NOMO-1 treated with dmso at 0.1 percent for 144 hours (cell line): ENCODE measurements around the gene SOX9.
"Not testable (repeated sequence)": the region's sequence is repeated elsewhere in the genome, so short reads cannot be mapped to it uniquely, and the experiment has no call there.

Source experiments
- DNase-seq: peaks from one replicate; lab custom pipeline; 2025; ENCODE audit not compliant: unreplicated experiment; lab: John Stamatoyannopoulos, UW

Gene SOX9

DNA sequence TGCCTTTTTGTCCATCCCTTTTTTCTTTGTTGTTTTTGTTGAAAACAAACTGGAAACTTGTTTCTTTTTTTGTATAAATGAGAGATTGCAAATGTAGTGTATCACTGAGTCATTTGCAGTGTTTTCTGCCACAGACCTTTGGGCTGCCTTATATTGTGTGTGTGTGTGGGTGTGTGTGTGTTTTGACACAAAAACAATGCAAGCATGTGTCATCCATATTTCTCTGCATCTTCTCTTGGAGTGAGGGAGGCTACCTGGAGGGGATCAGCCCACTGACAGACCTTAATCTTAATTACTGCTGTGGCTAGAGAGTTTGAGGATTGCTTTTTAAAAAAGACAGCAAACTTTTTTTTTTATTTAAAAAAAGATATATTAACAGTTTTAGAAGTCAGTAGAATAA, 4.9 kb downstream of the SOX9 start:
- DNase-seq = no peak

DNA sequence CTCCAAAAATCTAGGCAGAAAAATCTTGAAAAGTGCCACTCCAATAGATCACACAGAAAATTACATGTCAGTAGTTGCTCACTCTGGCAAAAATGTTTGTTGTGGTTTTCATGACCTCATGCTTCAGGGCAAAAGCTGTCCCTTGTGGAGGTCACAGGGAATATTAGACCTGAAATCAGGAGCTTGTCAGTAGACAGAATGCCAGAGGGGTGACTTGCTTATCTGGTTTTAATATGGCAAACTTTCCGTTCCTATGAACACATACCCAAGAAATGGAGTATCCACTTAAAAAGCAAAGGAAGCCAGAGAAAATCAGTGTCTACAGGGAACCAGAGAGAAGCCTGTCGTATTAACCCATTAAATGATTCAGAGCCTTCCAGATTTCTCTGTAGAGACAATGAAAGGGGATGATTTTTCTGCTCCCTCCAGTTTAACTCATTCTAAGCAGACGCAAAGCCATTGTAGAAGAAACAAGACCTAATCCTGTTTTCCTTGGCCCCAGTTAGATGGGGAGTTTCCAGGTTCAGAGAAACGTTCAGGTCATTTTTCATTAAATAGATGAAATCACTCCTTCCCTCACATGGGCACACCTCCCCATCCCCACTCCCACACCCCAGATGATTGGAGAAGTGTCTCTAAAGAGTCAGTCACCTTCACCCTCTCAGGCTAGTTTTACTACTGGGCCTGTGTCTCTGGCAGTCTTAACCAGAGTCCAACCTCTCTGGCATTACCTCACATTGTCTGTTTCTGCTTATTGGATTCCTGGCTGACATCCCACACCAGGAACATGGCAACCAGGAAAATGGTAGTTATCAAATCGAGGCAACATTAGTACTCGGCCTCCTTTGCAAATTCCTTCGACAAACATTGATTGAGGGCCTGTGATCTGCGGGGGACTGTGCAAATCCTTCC, 6.0 kb downstream of the SOX9 start:
- no peak for DNase-seq

DNA sequence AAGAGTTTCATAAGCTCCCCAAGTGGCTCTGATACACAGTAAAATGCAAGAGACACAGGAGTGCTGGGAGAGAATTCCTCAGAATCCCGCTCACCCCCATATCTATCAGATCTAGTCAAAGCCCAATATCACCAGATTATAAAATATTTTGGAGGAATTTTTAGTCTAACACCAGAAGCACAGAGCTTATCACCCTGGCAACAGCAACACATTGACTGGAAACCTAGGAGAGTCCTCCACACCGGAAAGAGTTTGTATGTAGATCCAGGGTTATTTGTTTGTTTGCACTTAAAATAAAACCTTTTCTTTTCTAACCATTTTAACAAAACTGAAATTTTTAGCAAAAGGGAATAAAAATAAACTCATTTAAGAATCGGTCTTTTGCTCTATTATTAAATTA, 7.2 kb downstream of the SOX9 start:
- no peak for DNase-seq

DNA sequence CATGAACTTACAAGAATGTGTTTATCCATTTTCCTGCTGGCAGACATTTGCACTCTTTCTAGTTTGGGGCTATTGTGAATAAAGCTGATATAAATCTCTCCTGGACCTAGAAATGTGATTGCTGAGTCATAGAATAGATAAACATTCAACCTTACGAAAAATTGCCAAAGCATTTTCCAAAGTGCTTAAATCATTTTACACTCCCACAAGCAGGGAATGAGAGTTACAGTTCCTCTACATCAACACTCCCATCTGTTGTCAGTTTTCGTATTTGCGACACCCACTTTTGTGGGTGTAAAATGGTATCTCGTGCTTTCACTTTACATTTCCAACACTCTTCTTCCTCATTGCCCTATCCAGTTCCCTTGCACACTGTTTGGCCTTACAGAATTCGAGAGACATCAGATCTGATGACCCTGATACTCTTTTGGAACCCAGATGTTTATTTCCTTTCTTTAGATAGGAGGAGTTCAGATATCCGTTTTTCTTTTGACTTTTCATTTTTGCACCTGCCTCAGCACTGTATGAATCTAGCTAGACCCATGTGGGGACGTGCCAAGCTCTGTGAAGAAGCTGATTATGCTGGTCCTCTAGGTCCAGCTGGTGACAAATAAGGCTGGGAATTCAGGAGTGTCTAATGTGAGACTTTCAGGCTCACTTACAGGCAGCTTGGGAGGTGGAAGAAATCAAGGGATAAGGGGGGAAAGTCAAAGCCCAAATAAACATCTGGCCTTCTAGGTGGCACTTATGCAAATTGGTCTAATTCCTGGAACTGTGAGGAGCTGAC, 14.0 kb downstream of the SOX9 start:
- DNase-seq = no peak

DNA sequence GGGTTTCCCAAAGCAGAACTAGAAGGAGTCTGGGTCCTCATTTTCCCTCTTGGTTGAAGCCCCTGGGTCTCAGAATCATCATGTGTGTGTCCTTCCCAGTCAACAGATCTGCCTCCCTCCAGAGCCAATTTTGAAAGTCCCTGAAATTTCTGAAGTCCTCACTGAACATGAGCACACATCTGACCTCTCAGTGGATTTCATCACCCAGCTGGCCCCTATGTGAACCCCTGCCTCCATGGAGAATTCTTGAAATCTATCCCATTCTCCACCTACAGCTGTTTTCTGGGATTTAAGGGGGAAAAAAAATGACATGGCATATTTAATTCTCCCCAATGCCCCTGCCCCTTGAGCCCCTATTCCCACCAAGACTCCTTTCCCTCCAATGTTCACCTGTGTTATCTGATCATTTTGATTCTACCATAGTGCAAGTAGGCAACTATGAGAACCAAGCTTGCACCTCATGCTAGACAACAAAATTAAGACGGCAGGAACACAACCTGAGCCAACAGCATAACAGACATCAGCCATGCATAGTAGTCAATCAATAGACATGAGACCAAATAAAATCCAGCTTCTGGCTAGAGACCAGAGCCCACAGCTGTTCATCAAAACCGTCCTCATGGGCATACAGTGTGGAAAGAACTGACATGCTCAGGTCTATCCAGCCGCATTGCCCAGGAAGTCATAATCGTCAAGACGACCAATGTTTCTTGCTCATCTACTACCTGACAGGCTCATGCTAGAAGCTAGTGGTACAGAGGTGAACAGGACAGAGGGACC, 14.9 kb downstream of the SOX9 start:
- no peak for DNase-seq

DNA sequence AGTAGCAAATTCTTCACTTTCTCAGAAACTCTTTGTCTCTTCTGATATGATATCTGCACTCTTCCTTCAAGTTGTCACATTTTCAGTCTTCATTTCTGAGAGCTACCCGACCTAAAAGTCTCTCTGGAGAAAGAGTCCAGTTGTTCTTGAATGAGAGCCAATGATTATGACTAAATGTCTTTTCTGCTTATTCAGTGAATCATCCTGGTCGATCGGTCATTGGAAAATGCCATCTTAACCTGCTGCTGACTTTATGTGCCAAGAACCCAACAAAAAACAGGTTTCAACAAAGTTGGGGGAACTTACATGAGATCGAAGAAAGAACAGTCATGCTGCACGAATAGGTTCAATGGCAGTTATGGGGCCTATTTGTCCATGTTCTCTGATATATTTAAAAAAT, 15.9 kb downstream of the SOX9 start:
- no peak for DNase-seq

DNA sequence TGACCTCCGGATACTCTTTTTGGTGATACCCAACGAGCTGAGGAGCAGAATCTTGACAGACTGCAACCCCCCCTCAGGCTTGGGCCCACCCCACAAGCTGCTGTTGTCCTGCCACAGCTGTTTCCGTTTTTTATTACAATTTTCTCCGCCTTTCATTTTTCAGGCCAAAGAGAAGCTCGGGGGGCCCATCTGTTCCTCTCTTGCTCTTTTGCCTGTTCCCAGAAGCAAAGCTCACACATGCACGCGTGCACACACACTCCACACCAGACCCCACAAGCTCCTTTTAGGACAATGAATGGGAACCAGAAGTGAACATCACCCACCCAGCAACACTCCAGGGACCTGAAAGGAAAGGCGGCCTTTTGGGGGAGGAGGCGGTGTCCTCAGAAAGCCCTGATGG, 16.3 kb downstream of the SOX9 start:
- DNase-seq = no peak

DNA sequence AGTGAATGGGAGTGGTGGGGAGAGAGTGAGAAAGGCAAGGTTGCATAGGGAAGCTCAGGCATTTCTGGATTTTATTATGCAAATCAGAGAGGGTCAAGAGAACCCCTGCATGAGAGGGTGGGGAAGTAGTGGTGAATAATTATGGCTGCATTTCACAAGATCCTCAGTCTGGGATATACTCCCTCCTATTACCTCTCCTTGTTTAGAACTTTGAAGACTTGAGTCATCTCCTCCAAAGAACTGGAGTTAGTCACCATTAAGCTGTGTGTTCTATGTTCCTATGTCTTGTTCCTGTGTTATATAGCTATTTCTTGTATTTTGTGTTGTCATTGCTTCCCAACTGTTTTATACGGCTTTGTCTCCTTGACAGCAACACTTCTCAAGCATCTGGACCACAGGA, 18.4 kb downstream of the SOX9 start:
- no peak for DNase-seq

DNA sequence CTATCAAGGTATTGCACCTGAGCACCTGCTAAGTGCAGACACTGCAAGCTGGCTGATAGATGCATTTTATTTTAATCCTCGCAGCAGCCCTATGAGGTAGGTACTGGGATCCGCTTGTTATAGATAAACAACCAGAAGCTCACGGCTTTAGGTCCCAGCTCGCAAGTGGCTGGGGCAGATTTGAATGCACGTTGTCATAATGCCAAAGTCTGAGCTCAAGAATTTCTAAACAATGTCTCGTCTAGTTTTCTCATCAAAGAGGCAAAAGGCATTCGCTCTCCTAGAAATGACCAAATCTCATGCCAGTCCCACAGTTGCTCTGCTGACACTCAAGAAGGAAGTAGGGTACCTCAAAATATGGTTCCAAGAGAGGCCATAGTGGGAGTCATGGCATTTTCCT, 20.5 kb downstream of the SOX9 start:
- DNase-seq = no peak

DNA sequence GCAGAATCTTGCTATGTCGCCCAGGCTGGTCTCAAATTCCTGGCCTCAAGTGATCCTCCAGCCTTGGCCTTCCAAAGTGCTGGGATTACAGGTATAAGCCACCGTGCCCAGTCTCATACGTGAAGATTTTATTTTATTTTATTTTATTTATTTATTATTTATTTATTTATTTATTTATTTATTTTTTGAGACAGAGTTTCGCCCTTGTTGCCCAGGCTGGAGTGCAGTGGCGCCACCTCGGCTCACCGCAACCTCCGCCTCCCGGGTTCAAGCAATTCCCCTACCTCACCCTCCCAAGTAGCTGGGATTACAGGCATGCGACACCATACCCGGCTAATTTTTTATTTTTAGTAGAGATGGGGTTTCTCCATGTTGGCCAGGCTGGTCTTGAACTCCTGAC, 21.3 kb downstream of the SOX9 start:
- DNase-seq = not testable (repeated sequence)

DNA sequence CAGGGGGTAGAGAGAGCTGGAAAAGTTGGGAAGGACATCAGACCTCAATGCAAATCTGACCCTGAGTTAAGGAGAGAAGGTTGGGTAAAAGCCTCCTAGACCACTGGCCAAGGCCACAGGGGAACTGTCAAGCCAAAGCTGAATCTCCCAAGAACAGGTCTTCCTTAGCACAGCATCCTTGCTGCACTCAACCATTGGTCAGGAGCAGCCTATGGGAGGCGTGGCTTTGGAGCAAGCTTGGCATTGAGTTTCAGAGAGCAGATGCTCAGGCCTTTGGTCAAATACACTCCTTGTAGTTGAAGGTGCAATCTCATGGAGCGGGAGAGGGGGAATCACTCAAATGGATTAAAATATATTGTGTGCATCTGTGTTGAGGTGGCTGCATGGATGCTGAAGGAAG, 21.8 kb downstream of the SOX9 start:
- no peak for DNase-seq

DNA sequence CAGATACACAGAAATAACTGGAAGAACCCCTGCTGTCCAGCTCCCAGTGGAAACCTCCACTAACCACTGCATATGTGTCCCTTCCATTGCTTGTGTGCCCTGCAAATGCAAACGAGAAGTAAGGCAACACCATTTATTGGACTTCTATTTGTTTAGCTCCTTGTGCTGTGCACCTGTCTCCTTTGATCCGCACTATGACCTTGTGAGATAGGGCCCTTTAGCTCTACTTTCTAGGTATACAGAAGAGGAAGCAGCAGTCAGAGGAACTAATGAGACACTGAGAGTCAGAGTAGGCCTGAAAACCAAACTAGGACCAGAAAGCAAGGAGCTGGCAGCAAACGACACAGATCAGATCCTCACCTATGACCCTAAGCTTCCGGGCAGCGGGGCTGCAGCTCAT, 22.4 kb downstream of the SOX9 start:
- no peak for DNase-seq

DNA sequence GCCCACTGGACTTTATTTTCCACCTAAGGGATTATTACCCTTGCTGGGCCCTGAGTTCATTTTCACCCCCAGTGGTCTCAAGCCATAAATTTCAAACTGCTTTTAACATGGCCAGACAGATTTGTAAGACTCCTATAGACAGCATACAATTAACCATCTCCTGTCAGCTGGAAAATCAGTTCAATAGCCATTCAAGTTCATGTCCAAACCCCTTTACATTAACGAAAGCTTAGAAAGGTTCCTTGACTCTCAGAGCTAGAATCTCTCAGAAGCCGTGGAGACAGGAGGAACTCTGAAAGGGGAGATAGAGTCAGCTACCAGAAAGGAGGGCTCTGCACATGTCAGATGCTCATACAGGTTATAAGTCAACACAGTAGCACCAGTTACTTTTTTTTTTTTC, 23.3 kb downstream of the SOX9 start:
- DNase-seq = no peak

DNA sequence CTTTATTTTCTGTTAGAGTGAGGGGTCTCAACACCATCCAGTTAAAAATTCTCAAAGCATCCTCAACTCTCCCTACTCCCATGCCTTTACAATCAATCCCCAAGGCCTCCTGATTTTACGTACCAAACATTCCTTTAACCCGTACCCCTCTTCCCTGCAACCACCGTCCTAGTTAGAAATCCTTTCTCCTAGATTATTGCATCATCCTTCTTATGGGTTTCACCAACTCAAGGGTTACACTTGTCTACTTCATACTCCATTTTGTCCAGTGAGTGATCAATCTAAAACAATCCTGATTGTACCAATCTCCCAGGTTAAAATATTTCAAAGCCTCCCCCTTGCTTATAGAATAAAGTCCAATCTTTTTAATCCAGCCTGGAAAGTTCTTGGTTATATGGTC, 24.7 kb downstream of the SOX9 start:
- DNase-seq = no peak

DNA sequence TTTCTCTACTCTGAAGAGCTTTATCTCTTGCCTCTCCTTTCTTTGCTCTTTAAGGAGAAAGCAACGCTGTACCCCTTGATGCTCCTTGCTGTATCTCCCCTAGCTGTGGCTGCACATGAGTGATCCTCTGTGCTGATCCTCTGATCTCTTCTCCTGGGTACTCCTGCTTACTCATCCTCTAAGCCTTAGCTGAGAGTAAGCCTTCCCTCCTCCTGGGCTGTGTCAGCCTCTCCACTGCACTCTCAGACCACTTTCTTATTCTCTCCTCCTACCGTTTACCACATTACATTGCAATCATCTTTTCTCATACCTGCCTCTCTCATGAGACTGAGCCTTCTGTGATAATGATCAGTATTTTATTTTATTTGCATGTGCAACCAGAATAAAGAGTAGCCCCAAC, 25.1 kb downstream of the SOX9 start:
- DNase-seq = no peak

DNA sequence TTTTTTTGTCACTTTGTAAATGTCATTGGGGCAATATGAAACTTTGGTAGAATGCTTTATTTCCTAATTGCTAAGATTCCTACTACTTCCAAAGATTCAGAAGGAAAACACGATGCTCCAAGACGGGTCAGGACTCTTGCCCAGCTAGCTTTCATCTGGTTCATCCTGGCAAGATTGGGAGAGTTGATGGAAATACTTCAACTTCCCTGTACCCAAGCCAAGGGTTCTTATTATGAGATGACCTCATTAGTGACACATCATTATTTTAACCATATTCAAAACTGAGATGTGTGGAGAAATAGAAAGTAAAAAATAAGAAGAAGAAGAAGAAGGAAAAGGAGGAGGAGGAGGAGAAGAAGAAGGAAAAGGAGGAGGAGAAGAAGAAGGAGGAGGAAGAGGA, 25.6 kb downstream of the SOX9 start:
- DNase-seq = no peak

DNA sequence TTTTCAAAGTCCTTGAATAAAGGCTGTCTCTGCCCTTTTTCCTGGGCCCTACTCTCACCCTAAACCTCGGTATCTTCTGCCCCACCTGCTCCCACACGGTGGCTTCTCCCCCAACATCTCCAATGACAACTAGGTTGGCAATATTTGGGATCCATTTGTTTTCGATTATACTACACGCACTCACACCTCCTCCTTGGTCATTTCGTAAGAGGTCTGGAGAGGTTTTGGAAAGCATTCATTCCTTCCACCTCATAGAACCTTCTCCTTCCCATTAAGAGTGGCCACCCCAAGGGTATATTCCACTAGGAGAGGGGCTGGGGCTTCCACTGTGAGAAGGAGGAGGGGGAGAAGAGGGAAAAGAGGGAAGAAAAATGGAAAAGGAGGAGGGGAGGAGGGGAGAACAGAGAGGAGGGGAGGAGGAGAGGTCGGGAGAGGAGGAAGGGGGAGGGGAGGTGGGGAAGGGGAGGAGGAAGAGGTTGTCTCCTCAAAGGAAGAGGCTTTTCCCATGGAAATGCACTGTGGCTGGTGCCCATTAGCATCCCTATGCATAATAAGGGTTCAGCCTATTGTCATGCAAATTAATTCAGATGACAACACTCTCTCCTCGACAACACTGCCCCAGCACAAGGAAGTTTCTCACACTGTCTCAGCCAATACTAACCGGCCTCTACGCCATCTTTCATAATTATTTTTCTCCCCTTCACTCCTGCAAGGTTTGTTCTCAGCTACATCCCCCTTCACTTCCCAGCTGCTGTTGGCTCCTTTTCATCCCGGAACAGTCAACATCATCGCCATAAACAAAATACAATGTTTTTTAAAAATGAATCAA, 30.0 kb downstream of the SOX9 start:
- no peak for DNase-seq

DNA sequence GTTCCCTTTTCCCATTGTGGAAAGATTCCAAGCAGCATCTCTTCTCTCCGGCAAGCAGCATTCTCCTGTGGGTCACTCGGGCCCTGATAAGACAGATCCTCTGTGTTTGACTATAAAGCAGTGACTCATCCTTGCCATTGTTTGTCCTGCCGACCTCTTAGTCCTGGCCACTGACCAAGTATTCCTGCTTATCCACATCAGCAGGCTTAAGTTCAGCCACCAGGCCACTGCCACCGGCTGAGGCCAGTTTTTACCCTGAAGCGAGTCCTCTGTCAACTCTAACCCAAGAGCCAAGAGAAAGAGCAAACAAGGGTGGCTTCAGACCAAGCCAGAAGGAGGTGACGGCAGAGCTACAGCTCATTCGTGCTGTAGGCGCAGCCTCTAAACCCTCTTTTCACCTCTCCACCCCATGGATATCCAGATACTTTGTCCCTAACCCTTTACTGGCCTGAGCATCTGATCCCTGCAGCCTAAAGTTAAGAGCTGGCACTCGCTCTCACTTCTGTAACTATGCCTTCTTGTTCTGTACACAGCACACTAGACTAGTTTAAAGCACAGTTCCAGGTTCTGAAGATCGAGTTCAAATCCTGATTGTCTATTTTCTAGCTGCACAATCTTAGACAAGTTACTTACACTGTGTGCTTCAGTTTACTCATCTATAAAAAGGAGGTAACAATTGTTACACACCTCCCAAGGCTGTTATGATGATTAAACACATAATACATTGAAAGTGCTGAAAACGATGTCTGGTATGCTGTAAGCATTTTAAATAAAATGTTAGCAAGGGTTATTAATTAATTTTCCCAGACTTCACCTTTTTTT, 31.0 kb downstream of the SOX9 start:
- DNase-seq = no peak

DNA sequence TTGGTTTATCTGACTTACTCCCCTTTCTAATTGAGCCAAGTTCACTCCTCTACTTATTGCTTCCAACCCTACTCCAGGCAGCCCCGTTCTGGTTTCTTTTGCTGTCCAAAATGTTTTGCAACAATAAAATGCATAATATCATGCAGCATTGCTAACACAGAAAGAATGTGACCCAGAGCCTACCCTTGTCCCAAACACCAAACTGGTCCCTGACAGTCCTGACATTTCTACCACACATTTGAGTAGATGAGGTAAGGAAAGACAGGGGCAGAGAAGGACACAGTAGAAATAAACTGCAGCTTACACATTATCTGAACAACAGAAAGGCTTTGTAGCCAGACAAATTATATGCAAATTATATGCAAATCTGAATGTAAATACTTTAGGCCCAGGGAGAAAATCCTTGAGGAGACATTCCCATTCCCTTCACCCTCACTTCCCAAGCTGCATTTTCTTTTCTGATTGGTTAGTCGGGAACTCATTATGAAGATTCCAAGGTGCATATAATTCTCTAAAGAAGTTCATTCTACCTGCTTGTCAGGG, 31.6 kb downstream of the SOX9 start:
- no peak for DNase-seq
